Left forelimb (tissue), 1 donor: ENCODE measurements around the gene RAP2B.
"Not testable (repeated sequence)": the region's sequence is repeated elsewhere in the genome, so short reads cannot be mapped to it uniquely, and the experiment has no call there.

Source experiments
- DNase-seq: peaks from one replicate; pipeline ENCODE4 v3.0.0-alpha.2; 2018; ENCODE audit warnings: low spot score

The RAP2B gene

DNA sequence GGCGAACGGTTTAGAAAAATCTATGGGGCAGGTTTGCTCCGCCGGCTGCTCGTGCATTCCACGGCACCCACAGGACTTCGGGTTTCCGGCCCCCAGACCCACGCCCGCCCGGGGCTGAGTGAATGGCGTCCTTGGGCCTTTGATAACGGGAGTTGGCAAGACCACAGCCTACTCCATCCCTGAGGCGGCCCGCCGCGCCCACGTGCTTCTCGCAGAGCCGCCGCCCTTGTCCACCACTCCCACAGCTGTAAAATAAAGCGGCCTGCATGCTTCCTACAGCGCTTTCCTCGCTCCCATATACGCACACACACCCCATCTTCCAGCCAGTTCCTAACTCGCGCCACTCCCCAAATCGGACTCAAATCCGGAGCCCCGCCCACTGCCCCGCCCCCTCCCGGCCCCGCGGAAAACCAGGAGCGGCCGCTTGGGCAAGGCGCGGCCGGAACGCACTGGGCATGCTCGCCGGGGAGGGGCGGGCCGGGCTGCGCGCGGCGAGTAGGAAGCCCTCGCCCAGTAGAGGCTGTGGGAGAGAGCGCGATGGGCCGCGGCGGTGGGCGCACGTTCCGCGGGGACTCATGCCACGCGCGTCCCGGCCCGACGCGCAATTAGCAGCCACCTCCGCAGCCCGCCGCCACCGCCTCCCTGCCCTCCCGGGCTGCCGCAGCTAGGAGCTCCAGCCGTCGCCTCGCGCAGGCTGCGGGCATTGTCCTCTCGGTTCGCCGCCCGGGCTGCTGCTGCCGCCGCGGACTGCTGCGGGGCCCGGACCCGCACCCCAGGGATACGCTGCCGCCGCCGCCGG lies at the start of gene RAP2B:
TSS of gene RAP2B (plus strand) at position 513 of the 799 bp plus-strand sequence. CDS start 468 bp downstream, outside the sequence.
- DNase-seq, result peak; percentile 100

DNA sequence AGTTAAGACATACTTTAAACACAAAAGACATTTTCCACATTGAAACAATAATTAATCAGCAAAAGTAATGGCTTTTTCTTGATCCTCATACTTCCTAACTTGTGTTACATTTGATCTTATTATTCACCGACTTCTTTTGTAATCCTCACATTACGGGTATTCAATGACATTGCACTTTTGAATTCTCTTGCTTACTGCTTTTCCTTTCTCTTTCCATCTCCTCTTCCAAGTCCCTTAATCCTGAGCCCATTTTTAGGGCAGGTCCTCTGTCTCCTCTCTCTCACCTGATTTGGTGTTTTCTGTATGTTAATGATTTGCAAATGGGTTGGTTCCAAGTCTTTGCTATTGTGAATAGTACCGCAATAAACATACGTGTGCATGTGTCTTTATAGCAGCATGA lies 48.5 kb upstream of the RAP2B start:
- no peak for DNase-seq

DNA sequence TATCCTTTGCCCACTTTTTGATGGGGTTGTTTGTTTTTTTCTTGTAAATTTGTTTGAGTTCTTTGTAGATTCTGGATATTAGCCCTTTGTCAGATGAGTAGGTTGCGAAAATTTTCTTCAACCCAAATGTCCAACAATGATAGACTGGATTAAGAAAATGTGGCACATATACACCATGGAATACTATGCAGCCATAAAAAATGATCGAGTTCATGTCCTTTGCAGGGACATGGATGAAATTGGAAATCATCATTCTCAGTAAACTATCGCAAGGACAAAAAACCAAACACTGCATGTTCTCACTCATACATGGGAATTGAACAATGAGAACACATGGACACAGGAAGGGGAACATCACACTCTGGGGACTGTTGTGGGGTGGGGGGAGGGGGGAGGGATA lies 47.8 kb upstream of the RAP2B start:
- not testable (repeated sequence) for DNase-seq

DNA sequence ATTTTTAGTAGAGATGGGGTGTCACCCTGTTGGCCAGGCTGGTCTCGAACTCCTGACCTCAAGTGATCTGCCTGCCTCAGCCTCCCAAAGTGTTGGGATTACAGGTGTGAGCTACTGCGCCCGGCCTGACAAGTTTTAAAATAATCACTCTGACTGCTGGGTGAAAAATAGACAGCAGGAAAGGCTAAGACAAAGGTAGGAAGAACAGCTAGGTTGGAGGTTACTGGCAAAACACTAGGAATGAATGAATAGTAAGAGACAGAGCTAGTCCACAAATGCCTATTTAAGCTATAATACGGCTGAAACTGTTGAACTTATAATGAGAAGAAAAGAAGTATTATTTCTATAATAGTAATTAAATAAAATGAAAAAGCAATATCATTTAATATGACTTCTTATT lies 46.7 kb upstream of the RAP2B start:
- no peak for DNase-seq

DNA sequence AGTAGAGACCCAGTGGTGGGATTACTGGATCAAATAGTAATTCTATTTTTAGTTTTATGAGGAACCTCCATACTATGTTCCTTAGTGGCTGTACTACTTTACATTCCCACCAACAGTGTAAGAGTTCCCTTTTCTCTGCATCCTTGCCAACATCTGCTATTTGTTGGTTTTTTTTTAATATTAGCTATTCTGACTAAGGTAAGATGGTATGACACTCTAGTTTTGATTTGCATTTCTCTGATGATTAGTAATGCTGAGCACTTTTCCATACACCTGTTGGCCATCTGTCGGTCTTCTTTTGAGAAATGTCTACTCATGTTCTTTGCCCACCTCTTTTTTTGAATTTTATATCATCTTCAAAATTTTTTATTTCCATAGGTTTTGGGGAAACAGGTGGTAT lies 34.2 kb upstream of the RAP2B start:
- DNase-seq, result no peak

DNA sequence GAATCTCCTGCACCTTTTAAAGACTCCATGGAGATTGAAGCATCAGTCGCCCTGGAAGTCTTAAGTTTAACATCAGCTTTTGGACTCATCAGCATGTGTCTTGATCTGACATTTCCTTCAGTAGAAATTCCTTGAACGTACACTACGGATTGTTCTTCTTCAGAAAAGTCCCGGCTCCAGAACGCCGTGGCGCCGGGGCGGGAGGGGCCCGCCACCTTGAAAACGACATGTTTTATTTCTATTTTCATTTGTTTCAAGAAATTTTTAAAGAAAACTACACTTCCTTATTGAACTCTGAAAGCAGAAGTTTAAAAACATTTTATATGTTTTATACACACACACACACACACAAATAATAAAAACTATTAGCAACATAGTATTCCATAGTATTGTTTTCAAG lies 32.6 kb upstream of the RAP2B start:
- DNase-seq, result no peak

DNA sequence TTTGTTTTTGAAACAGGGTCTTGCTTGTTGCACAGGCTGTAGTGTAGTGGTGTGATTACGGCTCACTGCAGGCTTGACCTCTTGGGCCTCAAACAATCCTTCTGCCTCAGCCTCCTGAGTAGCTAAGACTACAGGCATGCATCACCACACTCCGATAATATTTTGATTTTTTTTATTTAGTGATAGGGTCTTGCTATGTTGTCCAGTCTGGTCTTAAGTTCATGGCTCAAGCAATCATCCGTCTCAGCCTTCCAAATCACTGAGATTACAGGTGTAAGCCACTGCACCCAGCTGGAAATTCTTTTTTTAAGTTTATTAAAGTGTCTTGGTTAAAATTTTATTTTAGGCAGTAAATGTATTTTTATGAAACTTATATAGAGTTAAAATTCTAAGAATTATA lies 32.2 kb upstream of the RAP2B start:
- DNase-seq, result no peak

DNA sequence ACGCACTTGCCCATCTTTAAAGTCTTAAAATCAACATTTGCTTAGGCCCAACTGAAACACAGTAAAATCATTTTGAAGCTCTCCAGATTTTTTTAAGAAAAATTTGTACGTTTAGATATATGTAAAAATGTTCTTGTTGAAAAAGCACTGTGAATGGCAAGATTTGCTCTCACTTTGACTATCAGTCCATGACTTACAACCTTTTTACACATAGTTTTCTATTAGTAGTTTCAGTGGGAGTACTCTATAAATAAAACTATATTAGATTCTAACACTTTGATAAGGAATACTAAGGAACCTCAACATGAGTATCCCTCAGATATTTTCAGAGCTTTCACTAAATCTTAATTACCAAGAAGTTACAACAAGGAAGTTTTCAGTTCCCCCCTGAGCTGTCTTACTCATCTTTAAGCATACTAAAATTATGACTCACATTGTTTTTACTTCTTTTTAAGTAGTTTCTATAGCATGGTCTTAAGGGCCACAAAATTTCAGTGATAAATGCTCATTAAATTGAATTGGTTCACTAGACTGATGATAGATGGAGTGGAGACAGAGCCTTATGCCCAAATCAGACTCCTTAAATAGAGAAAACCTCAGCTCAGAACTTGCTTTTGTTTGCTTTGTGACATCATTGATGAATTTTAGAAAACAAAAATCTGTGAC lies 31.6 kb upstream of the RAP2B start:
- DNase-seq, result no peak

DNA sequence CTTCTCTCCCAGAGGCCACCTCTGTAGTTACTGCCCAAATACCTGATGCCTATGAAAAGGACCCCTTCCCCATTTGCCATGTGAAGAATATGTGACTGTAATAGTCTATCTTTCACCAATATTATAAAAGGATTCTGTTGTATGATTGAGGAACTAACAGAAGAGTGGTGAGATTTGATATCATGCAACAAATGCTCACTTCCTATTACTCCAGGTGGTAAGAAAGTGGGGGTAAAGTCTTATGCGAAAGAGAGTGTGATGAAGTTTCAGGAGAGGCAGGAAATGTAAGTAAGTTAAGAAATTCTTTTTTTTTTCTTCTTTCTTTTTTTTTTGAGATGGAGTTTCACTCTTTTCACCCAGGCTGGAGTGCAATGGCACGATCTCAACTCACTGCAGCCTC lies 24.4 kb upstream of the RAP2B start:
- DNase-seq, result no peak

DNA sequence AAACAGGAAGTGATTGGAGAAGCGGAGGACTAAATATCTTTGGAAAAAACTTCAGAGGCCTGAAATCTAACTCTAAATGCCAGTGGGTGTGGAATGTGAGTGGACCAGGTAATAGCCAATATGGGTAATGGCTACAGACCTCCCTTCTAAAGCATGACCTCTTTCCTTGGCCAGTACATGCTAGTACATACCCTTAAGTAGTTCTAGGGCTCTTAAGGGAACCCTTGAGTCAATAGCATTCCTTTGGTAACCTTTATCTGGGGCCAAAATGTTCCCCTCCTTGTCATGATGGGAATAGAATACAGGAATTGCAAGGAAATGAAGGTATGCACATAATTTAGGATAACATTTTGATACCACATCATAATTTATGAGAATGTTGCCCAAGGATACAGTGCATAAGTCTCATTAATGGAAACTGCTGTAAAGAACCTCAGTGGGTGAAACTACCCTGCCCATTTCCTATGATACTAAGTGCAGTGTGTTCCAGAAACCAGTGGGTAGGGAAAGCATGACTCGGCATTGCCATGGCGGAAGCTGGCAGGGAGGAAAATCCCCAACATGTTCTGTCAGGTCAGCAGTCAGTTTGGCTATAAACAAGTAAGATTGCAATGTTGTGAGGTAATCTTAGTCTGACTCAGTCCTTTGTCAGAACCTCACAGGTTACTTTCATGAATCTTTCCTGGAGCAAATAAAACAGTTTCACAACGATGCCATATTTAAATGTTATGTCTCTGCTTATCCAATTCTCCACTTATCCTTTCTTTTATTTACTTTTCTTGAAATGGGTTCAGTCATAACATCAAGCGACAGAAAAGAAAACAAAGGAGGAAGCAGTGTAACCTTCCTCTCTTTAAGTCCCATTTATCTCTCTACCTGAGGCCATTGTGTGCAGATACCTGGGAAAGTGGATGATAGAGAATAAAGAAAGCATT lies 23.5 kb upstream of the RAP2B start:
- no peak for DNase-seq

DNA sequence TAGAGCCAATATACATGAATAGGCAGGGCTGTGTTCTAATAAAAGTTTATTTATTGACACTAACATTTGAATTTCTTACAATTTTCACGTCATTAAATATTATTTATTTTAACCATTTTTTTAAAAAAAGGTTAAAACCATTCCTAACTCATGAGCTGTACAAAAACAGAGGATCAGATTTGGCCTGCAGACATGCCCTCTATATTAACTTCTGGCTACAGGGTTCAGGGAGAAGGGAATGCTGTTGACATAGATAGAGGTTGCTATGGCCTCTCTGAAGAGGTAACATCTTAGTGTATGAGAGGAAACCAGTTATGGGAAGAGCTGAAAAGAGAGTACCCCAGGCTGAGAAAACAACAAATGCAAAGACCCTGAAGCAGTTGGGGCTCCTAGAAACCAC lies 19.1 kb upstream of the RAP2B start:
- no peak for DNase-seq

DNA sequence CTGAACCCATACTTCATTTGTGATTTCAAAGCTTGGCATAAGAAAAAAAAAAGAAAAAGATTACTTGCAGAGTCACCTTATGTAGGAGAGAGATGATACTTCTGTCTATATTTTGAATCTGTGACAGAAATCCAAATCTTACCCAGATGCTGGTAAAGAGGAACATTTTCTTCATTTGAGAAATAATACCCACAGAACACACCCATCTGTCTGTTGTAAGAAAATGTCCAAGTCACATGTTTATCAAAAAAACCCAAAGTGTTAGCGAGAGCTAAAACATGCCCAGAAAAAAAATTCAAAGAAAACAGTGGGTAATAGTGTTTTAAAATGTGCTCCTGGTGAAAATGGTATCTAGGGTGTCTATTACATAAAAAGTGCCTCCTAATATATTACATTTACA lies 18.0 kb upstream of the RAP2B start:
- no peak for DNase-seq

DNA sequence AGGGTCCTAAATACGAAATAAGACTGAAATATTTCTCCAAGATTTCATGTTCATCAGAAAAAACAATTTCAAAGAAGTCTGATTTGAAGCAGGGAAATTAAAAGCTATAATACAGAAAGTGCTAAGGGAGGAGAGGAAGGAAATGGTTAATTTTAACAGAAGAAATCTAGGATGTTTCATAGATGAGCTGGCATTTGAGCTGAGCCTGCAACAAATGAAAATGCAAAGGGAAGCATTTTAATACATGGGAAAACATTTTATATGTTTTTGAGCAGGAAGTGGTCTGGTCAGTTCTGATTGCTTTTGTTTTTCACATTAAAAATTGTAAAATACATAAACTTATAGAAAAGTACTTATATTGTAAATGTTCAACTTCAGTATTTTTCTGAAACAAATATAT lies 17.2 kb upstream of the RAP2B start:
- no peak for DNase-seq

DNA sequence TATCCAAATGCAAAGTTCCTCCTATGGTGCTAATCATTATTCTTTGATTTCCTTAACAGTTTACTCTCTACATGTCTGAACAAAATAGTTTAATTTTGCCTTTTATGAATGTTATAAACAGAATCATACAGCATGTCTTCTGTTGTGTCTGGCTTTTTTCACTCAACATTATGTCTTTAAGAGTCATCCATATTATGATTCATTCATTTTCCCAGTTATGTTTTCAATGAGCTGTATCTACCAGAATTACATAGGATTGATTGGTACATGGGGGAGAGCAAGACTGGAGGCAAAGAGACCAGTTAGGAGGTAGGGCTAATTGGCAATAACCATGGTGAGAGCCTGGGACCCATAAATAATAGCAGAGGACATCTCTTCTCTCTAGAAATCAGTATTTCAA lies 16.6 kb upstream of the RAP2B start:
- DNase-seq, result no peak

DNA sequence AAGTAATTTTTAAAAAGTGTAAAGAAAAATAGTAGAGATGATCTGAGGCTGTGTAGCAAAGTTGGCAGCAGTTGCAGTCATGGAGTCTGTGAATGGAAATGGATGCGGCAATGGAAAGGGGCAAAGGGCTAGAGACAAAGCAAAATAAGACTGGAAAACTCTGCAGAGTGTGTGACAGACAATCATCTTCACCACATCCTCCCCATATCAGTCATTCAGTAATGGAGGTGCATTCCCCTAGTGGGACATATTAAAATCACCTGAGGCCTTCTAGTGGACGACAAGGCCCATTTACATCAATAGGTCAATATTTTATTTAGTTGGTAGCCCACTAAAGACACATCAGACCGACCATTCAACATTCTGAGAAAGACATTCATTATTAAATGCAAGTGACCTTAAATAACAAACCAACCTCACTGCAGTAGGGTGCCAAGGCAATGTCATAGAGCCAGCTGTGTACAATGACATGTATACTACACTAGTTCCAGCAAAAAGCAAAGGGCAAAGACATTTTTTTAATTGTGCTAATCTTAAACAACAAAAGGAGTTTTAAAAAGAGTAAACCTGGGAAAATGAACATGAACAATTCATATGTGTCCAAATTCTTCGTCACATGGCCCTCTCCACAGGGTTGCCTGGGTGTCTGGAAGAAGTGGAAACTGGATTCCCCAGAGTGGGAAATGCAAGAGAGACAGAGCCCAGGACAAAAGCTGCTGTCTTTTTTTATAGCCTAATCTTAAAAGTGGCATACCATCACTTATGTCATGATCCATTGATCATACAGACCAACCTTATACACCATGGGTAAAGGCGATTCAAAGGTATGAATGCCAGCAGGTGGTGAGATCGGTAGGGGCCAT lies 15.6 kb upstream of the RAP2B start:
- no peak for DNase-seq

DNA sequence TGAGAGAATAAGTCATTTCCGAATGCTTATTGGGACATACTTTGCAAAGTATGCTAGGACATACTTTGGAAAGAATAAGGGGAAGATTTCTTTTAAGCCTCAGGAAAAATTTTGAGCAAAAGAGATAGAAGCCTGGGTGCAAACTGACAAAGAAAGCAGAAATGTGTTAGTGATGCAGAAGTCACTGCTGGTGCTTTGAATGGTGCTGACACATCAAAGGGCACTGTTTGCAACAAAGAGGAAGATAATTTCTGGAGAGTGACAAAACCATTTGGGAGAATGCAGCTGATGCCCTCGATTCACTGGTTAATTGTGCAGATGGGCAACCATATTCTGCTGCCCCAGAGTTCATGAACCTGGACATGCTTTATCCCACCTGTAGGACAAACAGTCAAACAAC lies 11.0 kb upstream of the RAP2B start:
- no peak for DNase-seq

DNA sequence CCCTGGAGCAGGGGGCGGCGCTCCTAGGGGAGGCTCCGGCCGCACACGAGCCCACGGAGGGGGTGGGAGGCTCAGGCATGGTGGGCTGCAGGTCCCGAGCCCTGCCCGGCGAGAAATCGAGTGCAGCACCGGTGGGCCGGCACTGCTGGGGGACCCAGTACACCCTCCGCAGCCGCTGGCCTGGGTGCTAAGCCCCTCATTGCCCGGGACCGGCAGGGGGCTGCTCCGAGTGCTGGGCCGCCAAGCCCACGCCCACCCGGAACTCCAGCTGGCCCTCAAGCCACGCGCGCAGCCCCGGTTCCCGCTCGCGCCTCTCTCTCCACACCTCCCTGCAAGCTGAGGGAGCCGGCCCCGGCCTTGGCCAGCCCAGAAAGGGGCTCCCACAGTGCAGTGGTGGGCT lies 6.2 kb upstream of the RAP2B start:
- DNase-seq, result not testable (repeated sequence)

DNA sequence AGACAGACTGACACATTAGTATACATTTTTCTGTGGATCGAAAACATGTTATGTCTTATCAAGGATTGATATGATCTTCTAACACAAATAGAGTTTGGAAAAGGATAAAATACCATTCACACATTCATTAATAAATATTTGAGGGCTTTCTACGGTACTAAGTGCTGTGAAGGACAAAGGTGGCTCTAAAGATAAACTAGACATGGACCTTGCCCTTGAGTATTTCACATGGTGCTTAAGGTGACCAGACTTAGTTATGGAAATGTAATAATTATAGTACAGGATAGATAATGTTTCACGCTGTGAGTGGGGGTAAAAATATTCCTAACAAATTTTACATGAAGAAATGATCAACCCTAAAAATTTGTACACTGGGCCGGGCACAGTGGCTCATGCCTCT lies 3.8 kb upstream of the RAP2B start:
- DNase-seq, result no peak

DNA sequence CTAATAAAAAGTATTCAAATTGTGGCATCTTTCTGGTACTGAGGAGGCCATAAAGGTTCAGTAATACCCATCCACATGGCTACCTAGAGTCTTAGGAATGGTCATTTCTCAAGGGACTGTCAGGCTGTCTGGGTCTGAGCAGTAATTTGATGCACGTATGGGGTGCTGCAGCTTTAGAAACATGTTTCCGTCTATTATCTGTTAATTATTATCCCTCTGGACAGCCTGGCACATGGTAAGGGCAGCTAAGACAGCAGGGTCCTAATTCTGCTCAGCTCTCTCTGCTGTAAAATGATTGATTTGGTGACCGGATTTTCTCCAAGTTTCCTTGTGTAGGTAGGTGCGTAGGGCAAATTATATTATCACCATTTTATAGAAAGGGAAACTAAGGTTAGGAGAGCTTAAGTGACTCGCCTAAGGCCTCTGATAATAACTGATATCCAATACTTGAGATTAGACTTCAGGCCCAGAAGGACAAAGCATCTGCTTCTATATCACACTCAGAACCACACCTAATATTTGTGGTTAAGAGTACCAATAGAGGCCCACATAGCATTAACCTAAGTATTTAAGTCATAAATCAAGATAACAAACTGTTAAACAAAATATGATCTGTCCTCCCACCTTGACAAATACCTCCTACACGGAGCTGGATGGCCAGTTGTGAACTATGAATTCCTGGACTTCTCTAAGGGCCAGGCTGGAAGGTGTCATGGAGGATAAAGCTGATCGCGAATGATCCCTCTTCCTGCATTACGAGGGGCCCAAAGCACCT lies 2.9 kb upstream of the RAP2B start:
- no peak for DNase-seq

DNA sequence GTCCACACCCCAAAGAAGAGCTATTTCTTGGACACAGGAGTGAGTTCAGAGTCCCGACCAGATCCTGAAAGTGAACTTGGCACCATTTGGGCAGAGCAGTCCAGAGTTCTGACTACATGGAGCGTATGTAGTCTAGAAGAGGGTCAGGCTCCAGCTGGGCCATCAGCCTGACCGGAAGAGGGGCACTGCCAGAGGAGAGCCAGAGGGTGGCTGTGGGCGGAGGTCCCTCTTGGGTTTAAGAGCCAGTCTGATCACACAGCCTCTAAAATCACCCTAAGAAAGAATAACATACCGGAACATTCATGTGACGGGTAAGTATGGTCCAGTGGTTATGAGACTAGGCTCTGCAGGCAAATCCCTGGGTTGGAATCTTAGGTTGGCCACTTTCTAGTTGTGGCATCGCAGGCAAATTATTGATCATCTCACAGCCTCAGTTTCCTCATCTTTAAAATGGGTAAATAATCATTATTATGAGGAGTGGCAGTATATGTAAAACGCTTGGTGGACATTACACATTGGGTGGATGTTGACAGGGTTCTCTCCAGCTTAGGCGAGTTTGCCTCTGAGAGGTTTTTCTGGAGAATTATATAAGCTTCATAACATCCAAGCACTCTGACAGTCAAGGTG lies 2.1 kb upstream of the RAP2B start:
- DNase-seq, result no peak
